K562 (cell line): ENCODE results near the gene PTPRU. TPM values are rescaled to one million over a fixed set of nuclear protein-coding genes. Genes with fewer than 3 reads are reported as not detected.

Source experiments
- ATAC-seq: fragments of 200-7000 bp; cut with Tn5 transposase; 3 replicates; pipeline ENCODE4 v1.9.1; 2020; ENCODE audit warnings: moderate library complexity
- BruUV-seq: library from RNA; stranded (reverse); fragments of 400-500 nt; replicated peaks from 2 replicates; lab custom pipeline; 2021; lab: Mats Ljungman, UMichigan
- CTCF ChIA-PET: fragments of 300-600 bp; formaldehyde crosslinking; extraction: SDS; loops from one replicate; lab custom pipeline; 2021; ENCODE audit warnings: low intra/inter-chr PET ratio; lab: Yijun Ruan, JAX
- POLR2A ChIA-PET: fragments of 300-600, 350-650 bp; sonication (Branson Sonifier 250); formaldehyde crosslinking; extraction: SDS; loops from one replicate; lab custom pipeline; 2021; ENCODE audit warnings: antibody characterized with exemption, inconsistent platforms; lab: Yijun Ruan, JAX
- DNase-seq, 4 experiments: peaks; one replicate each; pipeline versions ENCODE4 v3.0.0 to v3.0.0-alpha.2; 2011 to 2018; ENCODE audit warnings: low spot score in 3 of 4, mixed read lengths in 3 of 4; ENCODE audit errors: extremely low read depth in 1 of 4
- FAIRE-seq: peaks from 2 replicates; lab custom pipeline; 2011; peaks lifted over from hg19 to GRCh38; lab: Jason Lieb, UNC
- H2AFZ ChIP-seq: 2 replicates; pipeline ENCODE4 v1.6.0; 2011; ENCODE audit warnings: low read depth, low read length, control low read depth, inconsistent platforms
- H3K27ac ChIP-seq: fragments of 200-600 bp; 3 replicates; pipeline ENCODE4 v1.8.0; 2011; ENCODE audit warnings: low read depth, mild to moderate bottlenecking, control low read depth, inconsistent platforms, low read length, moderate library complexity, mixed read lengths; ENCODE audit errors: extremely low read depth
- H3K27me3 ChIP-seq, 2 experiments: fragments of 300-600 bp in 1 of 2; 2 replicates in 1 of 2; 3 replicates in 1 of 2; pipeline versions ENCODE4 v1.6.0 to v1.8.0; 2011; ENCODE audit warnings: inconsistent platforms in 2 of 2, low read length in 2 of 2, mild to moderate bottlenecking in 1 of 2, mixed read lengths in 1 of 2, moderate library complexity in 1 of 2; ENCODE audit not compliant: control insufficient read depth in 2 of 2, insufficient read depth in 2 of 2
- H3K36me3 ChIP-seq: fragments of 300-600 bp; 3 replicates; pipeline ENCODE4 v1.8.0; 2011; ENCODE audit warnings: mild to moderate bottlenecking, low read length, inconsistent platforms; ENCODE audit not compliant: control insufficient read depth, insufficient read depth
- H3K4me1 ChIP-seq, 2 experiments: fragments of 200-600 bp in 1 of 2; replicated peaks in 1 of 2; 2 replicates in 1 of 2; 3 replicates in 1 of 2; pipeline versions ENCODE4 v1.5.1 to v1.8.0; 2011; ENCODE audit warnings: inconsistent platforms in 2 of 2, low read length in 2 of 2, mild to moderate bottlenecking in 1 of 2, mixed read lengths in 1 of 2, moderate library complexity in 1 of 2; ENCODE audit not compliant: control insufficient read depth in 2 of 2, insufficient read depth in 2 of 2
- H3K4me2 ChIP-seq: 2 replicates; pipeline ENCODE4 v1.6.1; 2011; ENCODE audit warnings: low read length, control low read depth, inconsistent platforms, mixed read lengths; ENCODE audit not compliant: insufficient read depth
- H3K4me3 ChIP-seq: fragments of 200-600 bp; sonication (generic), shearing (Covaris generic); 2 replicates; pipeline ENCODE4 v1.5.1; 2016; ENCODE audit warnings: control low read depth, inconsistent platforms
- H3K79me2 ChIP-seq: fragments of 200-600 bp; 3 replicates; pipeline ENCODE4 v1.8.0; 2011; ENCODE audit warnings: low read length, inconsistent platforms; ENCODE audit not compliant: control insufficient read depth, insufficient read depth
- H3K9ac ChIP-seq, 2 experiments: 2 replicates each; pipeline versions ENCODE4 v1.6.0 to v1.6.1; 2011; ENCODE audit warnings: low read depth in 2 of 2, low read length in 2 of 2, control low read depth in 1 of 2, inconsistent platforms in 1 of 2, mild to moderate bottlenecking in 1 of 2, mixed read lengths in 1 of 2; ENCODE audit not compliant: insufficient read depth in 1 of 2
- H3K9me1 ChIP-seq: one replicate; pipeline ENCODE4 v1.6.0; 2011; ENCODE audit warnings: inconsistent platforms, mild to moderate bottlenecking, low read length, moderate library complexity; ENCODE audit not compliant: control insufficient read depth, insufficient read depth
- H3K9me3 ChIP-seq: replicated peaks from 2 replicates; pipeline ENCODE4 v1.5.1; 2011; ENCODE audit warnings: low read depth, low read length, inconsistent platforms; ENCODE audit not compliant: control insufficient read depth, insufficient read depth
- H4K20me1 ChIP-seq: replicated peaks from 2 replicates; pipeline ENCODE4 v1.6.1; 2011; ENCODE audit warnings: low read length, inconsistent platforms, mixed read lengths; ENCODE audit not compliant: control insufficient read depth, insufficient read depth
- ADNP ChIP-seq: fragments of 200-800 bp; sonication (Bioruptor generic); IDR thresholded peaks from 2 replicates; pipeline ENCODE4 v1.6.1; 2016; ENCODE audit warnings: missing genetic modification characterization, missing compliant biosample characterization
- ZBTB26 ChIP-seq: fragments of 450-650 bp; formaldehyde crosslinking; IDR thresholded peaks from 2 replicates; pipeline ENCODE4 v1.4.0; 2022; ENCODE audit warnings: missing genetic modification characterization
- ZKSCAN8 ChIP-seq: fragments of 200-800 bp; sonication (Bioruptor generic); IDR thresholded peaks from 2 replicates; pipeline ENCODE4 v1.6.1; 2016; ENCODE audit warnings: missing genetic modification characterization, missing compliant biosample characterization
- WGBS: fragments of 100-300 bp; shearing (Covaris generic); methylation state at CpG from one replicate; pipeline ENCODE4 v1.1.6; 2016; ENCODE audit warnings: low coverage, mixed read lengths; ENCODE audit not compliant: insufficient coverage; ENCODE audit errors: missing lambda C conversion rate; 5-methylcytosine and 5-hydroxymethylcytosine counted together
- in situ Hi-C: fragments of 300-500 bp; cut with MboI; formaldehyde crosslinking; loops from 4 replicates; pipeline ENCODE4 v1.15.0; 2018; ENCODE audit warnings: inconsistent platforms, mixed read lengths
- intact Hi-C: fragments of 100-400 bp; cut with micrococcal nuclease; formaldehyde crosslinking; loops from 2 replicates; pipeline ENCODE4 v1.14.2; 2022
- polyA plus RNA-seq, 8 experiments: library from polyadenylated mRNA; depleted of rRNA in 4 of 8; stranded (reverse) in 5 of 8; unstranded in 3 of 8; fragments of >200 nt; fragmentation: Nextera tagmentation in 2 of 8; fragmentation: Illumina TruSeq in 1 of 8; extraction: Ambion mirVana in 2 of 8; extraction: Trizol in 1 of 8; gene quantifications; 2 replicates each; pipeline versions ENCODE4 v1.2.1 to v1.2.3, GENCODE V29; 2011 to 2014; ENCODE audit warnings: inconsistent platforms in 1 of 8, missing spikeins in 1 of 8
- total RNA-seq, 7 experiments: library from RNA; depleted of rRNA in 6 of 7; stranded (reverse); fragments of >200 nt in 6 of 7; fragmentation: Illumina TruSeq in 2 of 7; extraction: Trizol in 2 of 7; gene quantifications; 2 replicates each; pipeline versions ENCODE4 v1.2.1 to v1.2.3, GENCODE V29; 2011 to 2021; ENCODE audit warnings: low replicate concordance in 1 of 7

Gene PTPRU
- total and polyA plus RNA-seq, 9 of the 15 experiments (the other 6 are each of a cell fraction or from before 2014, with no cell fraction given): 0.01 to 2.9 (median 1.0) TPM

GRCh38 chr1:29362116-29362515 is 125.8 kb downstream of the PTPRU start:
- Histone ChIP-seq H3K36me3 (no peaks in the 10 kb centered on the region), H3K27me3 (peaks cover 18 to 50% of the 10 kb centered on the region in 2 experiments), H3K4me2 (no peak overlapping the region), H4K20me1 (peaks cover 6% of the 10 kb centered on the region), H3K9ac (no peak overlapping the region), H3K9me3 (no peaks in the 10 kb centered on the region), H3K79me2 (no peaks in the 10 kb centered on the region), H3K9me1 (no peaks in the 10 kb centered on the region), H3K27ac (no peak overlapping the region), H2AFZ (no peak overlapping the region), H3K4me1 (no peaks in the 10 kb centered on the region), H3K4me3 (no peak overlapping the region)
- no TSS peak for BruUV-seq
- ChIA-PET POLR2A (interaction anchor here (0.7 to 1.0 kb wide), 3 partner anchors 9 to 34 kb away, joined by 3 to 4 read pairs (median 4); no protein-coding TSS in a partner anchor), CTCF (no interaction called here)
- intact Hi-C loops (loop anchor here (10.0 kb wide), 1 partner anchor 743 kb away; no protein-coding TSS in a partner anchor), in situ Hi-C loops (no loop called here)
- WGBS: under 1% methylated on average over 10 of the region's 10 CpGs
- DNase-seq (no peak), FAIRE-seq (no peak), ATAC-seq (no peak)
- TF ChIP-seq ADNP (tag): no peak

- H3K9ac ChIP-seq: no peak overlapping the region
- no peaks in the 10 kb centered on the region for H3K9me3 ChIP-seq
- no peak overlapping the region for H3K4me3 ChIP-seq
- 0% methylated on average over 4 of the region's 4 CpGs for WGBS
- peaks cover 8% of the 10 kb centered on the region for H4K20me1 ChIP-seq
- in situ Hi-C loops (no loop called here), intact Hi-C loops (loop anchor here (10.0 kb wide), 1 partner anchor 742 kb away; no protein-coding TSS in a partner anchor)
- TF ChIP-seq ZKSCAN8 (CRISPR knock-in tag) (0 out of 2 replicates have a peak, but pooled peaks have one; percentile 44), ZBTB26 (CRISPR knock-in tag) (no peak)
- no peak overlapping the region for H3K27ac ChIP-seq
- H2AFZ ChIP-seq: no peak overlapping the region
- H3K9me1 ChIP-seq: no peaks in the 10 kb centered on the region
- no peak for DNase-seq
- H3K36me3 ChIP-seq: no peaks in the 10 kb centered on the region
- H3K27me3 ChIP-seq: peaks cover 18 to 52% of the 10 kb centered on the region in 2 experiments
- ATAC-seq: no peak
- POLR2A ChIA-PET: interaction anchor here (1.0 kb wide), 1 partner anchor 12 kb away, joined by 3 read pairs; no protein-coding TSS in a partner anchor
- H3K79me2 ChIP-seq: no peaks in the 10 kb centered on the region
- BruUV-seq: no TSS peak
- no peaks in the 10 kb centered on the region for H3K4me1 ChIP-seq
- H3K4me2 ChIP-seq: no peak overlapping the region
- FAIRE-seq: no peak
- CTCF ChIA-PET: no interaction called here
These were observed 126.4 kb downstream of the PTPRU start for GRCh38 chr1:29362764-29363163.
